ENCODE data around the gene TEX51.

TEX51 gene

GRCh38 chr2:126898636-126899035 is at the start of gene TEX51:
Gene TEX51, plus strand, starts transcription at chr2:126898890. Its CDS starts 29 bp downstream, at chr2:126898919.
- no peak for DNase-seq (ENCODE audit: low read depth)

GRCh38 chr2:126849054-126849453 is 49.6 kb upstream of the TEX51 start:
- DNase-seq (ENCODE audit: low read depth): no peak

- no peak for DNase-seq (ENCODE audit: low read depth)
Observed at GRCh38 chr2:126849486-126849885, 49.2 kb upstream of the TEX51 start.

- DNase-seq (ENCODE audit: low read depth): no peak
Observed at GRCh38 chr2:126849991-126850535, 48.6 kb upstream of the TEX51 start.

- no peak for DNase-seq (ENCODE audit: low read depth)
Observed at GRCh38 chr2:126850940-126851339, 47.8 kb upstream of the TEX51 start.

- DNase-seq (ENCODE audit: low read depth): no peak
Observed at GRCh38 chr2:126851756-126852155, 46.9 kb upstream of the TEX51 start.

GRCh38 chr2:126852361-126852760 is 46.3 kb upstream of the TEX51 start:
- DNase-seq (ENCODE audit: low read depth): no peak

GRCh38 chr2:126855606-126856005 is 43.1 kb upstream of the TEX51 start:
- DNase-seq (ENCODE audit: low read depth): no peak

- DNase-seq (ENCODE audit: low read depth): no peak
Observed at GRCh38 chr2:126856403-126856802, 42.3 kb upstream of the TEX51 start.

GRCh38 chr2:126857502-126857901 is 41.2 kb upstream of the TEX51 start:
- DNase-seq (ENCODE audit: low read depth): no peak

- DNase-seq (ENCODE audit: low read depth): no peak
Observed at GRCh38 chr2:126858013-126858412, 40.7 kb upstream of the TEX51 start.

- no peak for DNase-seq (ENCODE audit: low read depth)
Observed at GRCh38 chr2:126858436-126858835, 40.3 kb upstream of the TEX51 start.

- DNase-seq (ENCODE audit: low read depth): no peak
Observed at GRCh38 chr2:126858991-126859390, 39.7 kb upstream of the TEX51 start.

GRCh38 chr2:126859631-126860030 is 39.1 kb upstream of the TEX51 start:
- no peak for DNase-seq (ENCODE audit: low read depth)

- no peak for DNase-seq (ENCODE audit: low read depth)
Observed at GRCh38 chr2:126860385-126860784, 38.3 kb upstream of the TEX51 start.

- DNase-seq (ENCODE audit: low read depth): no peak
Observed at GRCh38 chr2:126862730-126863129, 36.0 kb upstream of the TEX51 start.

- DNase-seq (ENCODE audit: low read depth): no peak
Observed at GRCh38 chr2:126863336-126864015, 35.2 kb upstream of the TEX51 start.

GRCh38 chr2:126864861-126865260 is 33.8 kb upstream of the TEX51 start:
- DNase-seq (ENCODE audit: low read depth): no peak

- DNase-seq (ENCODE audit: low read depth): no peak
Observed at GRCh38 chr2:126866451-126866850, 32.2 kb upstream of the TEX51 start.

GRCh38 chr2:126874961-126875360 is 23.7 kb upstream of the TEX51 start:
- no peak for DNase-seq (ENCODE audit: low read depth)

- no peak for DNase-seq (ENCODE audit: low read depth)
Observed at GRCh38 chr2:126876631-126877030, 22.1 kb upstream of the TEX51 start.

- DNase-seq (ENCODE audit: low read depth): no peak
Observed at GRCh38 chr2:126877041-126877440, 21.6 kb upstream of the TEX51 start.

GRCh38 chr2:126877861-126878565 is 20.7 kb upstream of the TEX51 start:
- no peak for DNase-seq (ENCODE audit: low read depth)

Data from GM04503 (cell line).